Thyroid gland (tissue), 4 donors: Measurements from ENCODE around the gene MCUR1.

ENCODE experiments used
- CTCF ChIP-seq, 6 experiments: fragments of 200-600 bp in 3 of 6; fragments of 450-650 bp in 3 of 6; sonication (generic) in 3 of 6; IDR thresholded peaks; one replicate each; pipeline ENCODE4 v1.5.1; 2016 to 2019; ENCODE audit warnings: antibody characterized with exemption in 6 of 6, mild to moderate bottlenecking in 2 of 6, inconsistent platforms in 1 of 6, moderate library complexity in 1 of 6
- POLR2A ChIP-seq, 2 donors: fragments of 450-650 bp; IDR thresholded peaks; one replicate each; pipeline ENCODE4 v1.6.1; 2017; ENCODE audit warnings: antibody characterized with exemption in 2 of 2, mild to moderate bottlenecking in 2 of 2, moderate library complexity in 1 of 2

- TF ChIP-seq CTCF (IDR thresholded peaks at IDR 0.05) (no peak), POLR2A (IDR thresholded peaks at IDR 0.05) (no peak)
Observed at GRCh38 chr6:13754644-13755043, 59.7 kb downstream of the MCUR1 start.
